CD4-positive, alpha-beta T cell treated with Interleukin-17A for 1 hour (primary cell): Measurements from ENCODE around the gene MFAP1.
"Not testable (repeated sequence)": the region's sequence is repeated elsewhere in the genome, so short reads cannot be mapped to it uniquely, and the experiment has no call there.

Experiments
- DNase-seq: peaks from one replicate; pipeline ENCODE4 v3.0.0-alpha.2; 2020

Gene MFAP1

DNA sequence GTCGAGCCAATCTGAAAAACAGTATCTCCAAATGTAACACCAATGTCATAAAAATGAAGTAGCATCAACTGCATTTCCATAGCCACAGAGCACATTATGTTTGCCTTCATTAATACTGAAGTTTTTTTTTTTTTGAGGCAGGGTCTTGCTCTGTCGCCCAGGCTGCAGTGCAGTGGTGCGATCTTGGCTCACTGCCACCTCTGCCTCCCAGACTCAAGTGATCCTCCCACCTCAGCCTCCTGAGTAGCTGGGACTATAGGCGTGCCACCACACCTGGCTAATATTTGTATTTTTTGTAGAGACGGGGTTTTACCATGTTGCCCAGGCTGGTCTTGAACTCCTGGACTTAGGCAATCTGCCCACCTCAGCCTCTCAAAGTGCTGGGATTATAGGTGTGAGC, 9.4 kb downstream of the MFAP1 start:
- DNase-seq: not testable (repeated sequence)

- no peak for DNase-seq
Measured at GRCh38 chr15:43808960-43809678, 15.4 kb downstream of the MFAP1 start.

- no peak for DNase-seq
Measured at GRCh38 chr15:43808435-43808950, 16.0 kb downstream of the MFAP1 start.

DNA sequence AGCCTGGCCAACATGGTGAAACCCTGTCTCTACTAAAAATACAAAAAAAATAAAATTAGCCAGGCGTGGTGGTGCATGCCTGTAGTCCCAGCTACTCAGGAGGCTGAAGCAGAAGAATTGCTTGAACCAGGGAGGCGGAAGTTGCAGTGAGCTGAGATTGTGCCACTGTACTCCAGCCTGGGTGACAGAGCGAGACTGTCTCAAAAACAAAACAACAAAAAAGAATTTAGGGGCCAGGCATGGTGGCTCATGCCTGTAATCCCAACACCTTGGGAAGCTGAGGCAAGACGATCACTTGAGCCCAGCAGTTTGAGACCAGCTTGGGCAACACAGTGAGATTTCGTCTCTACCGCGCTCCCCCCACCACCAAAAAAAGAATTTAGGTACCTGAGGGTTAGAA, 21.8 kb downstream of the MFAP1 start:
- not testable (repeated sequence) for DNase-seq

DNA sequence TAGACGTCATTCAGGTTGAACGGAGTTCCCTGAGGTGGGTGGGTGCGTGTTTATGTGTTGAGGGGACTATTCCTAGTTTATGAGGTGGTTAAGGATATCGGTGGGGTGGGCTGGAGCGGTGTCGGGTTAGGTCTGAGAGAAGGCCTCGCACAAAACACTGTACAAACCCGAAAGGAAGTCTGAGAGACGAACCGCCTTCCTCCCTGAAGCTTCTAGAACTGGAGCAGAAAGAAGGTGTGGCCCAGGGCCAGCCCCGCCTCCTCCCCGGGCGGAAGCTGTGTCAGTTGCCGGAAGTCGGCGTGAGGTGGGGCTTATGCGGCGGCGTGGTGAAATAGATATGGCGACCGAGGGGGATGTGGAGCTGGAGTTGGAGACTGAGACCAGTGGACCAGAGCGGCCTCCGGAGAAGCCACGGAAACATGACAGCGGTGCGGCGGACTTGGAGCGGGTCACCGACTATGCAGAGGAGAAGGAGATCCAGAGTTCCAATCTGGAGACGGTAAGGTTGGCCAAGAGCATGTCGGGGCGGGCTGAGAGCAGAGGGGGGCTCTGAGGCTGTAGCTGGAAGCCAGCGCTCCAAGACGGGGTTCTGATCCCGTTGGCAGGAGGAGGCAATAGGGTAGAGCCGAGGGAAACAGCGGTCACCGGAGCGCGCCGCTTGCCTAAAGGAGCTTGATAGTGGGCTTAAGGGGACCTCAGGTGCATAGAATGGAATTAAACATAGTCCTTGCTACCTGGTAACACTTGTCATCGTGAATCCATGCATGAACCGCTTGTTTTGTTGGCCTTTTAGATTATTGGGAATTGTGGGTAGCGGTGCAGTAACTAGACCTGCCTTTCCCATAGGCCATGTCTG, 24.0 kb downstream of the MFAP1 start, which contains the start of gene HYPK:
HYPK (plus strand) TSS at position 314 of the 856 bp plus-strand sequence; CDS start at position 338, 24 bp downstream.
- peak; percentile 95 for DNase-seq

DNA sequence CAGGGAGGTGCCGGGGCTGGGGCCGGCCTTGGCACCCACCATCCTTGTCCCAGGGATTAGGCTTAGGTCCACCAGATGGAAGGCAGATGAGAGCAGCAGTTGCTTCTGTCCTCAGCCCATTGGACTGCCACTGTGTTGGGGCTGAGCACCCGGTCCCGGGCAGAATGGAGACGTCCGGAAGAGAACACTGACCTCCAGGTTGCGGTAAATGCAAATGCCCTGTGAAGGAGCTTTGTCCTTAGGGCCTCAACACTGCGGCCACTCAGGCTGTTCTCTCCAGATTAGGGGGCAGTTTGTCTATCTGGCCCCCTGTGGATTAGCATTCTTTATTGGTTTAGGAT, 24.6 kb downstream of the MFAP1 start, which contains the start of gene SERINC4:
SERINC4 (minus strand) TSS at position 276 of the 341 bp plus-strand sequence; CDS start at position 42, 234 bp downstream.
- DNase-seq: no peak

- DNase-seq: no peak
Measured at GRCh38 chr15:43799209-43799944, 25.1 kb downstream of the MFAP1 start.

DNA sequence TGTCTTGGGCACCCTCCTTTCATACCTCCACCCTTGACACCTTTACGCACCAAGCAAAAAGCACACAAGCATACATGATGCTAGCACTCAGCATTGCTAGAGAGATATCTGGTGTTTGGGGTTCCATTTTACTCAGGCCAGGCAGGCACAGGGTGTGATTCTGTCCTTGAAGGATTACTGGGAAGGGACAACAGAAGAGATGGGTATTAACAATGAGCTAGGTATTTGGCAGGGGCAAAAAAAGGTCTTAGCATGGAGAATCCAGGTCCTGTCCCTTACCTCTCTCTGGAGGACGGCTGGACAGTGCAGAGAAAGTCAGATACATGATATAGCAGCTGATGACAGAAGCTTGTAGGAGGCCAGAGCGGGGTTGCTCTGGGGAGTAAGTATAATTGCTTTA, 27.9 kb downstream of the MFAP1 start:
- DNase-seq: no peak

- DNase-seq: no peak
Measured at GRCh38 chr15:43795997-43796396, 28.5 kb downstream of the MFAP1 start.

- DNase-seq: no peak
Measured at GRCh38 chr15:43795197-43795596, 29.3 kb downstream of the MFAP1 start.

DNA sequence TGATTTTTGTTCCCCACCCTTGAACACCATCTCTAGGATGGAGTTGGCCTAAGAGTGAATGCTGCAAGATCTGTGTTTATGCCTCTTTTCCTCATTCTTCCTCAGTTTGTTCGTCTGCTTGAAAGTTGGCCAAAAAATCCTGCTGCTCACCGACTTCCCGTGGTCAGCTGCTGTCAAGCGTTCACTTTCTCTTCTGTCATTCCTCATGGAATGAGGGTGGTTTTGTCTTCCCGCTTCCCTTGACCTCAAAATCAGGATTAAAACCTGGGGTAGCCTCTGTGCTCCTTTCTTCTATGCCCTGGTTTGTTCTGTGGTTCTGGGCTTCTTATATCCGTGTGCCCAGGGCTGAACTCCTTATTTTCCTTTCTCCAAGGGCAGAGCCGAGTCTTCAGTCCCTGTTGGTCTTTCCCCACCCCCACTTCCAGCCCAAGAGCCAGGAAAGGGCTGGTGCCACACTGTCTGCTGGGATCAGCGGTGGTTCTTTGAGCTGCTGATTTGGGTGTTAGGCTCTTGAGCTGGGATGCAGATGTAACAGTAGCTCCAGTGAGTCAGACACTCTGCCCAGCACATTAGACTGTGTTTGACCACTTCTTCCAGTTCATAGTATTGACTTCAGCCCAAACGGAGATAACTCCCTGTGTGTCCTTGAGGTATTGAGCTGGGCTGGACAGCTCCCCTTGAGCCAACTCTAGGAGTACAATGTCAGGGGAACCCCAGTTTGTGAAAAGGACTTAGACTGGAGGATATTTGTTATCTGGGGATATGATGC, 30.0 kb downstream of the MFAP1 start:
- DNase-seq: no peak

GRCh38 chr15:43793647-43794046, 30.8 kb downstream of the MFAP1 start:
- no peak for DNase-seq

DNA sequence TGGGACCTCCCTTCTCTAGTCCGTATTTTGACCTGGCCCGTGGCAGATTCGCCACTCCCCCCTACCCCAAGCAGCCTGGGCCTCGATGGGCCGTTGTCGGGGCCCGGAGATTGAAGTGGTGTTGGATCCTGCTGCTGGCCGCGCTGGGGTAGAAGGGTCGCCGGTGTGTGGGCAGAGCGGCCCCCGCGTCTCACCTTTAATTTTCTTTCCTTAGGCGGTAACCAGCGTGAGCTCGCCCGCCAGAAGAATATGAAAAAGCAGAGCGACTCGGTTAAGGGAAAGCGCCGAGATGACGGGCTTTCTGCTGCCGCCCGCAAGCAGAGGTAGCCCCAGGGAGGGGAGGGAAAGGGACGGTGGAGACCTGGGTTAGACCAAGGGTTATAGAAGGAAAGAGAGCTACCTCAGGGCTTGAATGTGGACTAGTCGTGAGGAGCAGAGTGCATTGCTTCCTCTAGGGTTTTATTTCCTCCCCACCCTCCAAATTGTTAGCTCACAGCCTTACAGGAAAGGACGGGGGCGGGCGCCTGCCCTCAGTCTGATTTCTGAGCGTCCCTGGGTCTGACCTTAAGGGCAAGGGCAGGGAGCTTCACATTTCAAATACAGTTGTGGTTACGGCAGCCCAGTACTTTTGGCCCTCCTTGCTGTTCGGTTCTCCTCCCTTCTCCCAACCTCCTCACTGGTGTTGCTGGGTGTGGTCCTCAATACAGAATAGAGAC, 31.6 kb downstream of the MFAP1 start:
- DNase-seq: peak; percentile 59

DNA sequence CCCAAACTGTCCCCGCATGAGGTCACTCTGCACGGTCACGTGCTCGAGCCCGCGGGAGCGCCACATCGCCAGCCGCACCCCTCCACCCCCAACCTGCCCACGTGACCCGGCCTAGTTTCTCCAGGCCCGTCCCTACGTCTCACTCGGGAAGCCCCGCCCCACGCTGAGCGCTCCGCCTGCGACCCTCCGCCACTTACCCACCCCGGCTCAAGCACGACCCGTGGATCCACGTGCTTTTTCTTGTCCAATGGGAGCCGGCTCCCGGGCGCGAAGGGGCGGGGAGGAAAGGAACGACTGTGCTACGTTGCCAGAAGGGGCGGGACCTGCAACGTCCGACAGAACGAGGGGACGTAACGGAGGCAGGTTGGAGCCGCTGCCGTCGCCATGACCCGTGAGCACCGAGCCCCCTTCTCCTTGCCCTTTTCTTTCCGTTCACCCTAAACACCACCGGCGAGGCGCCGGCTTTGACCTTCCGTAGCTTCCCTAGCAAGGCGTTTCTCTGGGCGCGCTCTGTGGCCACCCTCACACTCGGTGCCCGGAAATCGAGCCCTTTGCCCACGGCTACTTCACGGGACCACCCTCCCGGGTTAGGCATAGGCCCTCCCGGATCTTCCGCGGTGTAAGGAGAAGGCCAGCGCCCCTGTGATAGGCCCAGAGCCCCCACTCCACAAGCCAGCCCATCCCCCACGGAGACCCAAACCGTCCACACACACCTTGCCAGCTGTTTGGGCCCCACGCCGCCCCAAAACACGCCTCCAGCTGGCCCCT, 32.3 kb downstream of the MFAP1 start, which contains the start of gene SERF2:
SERF2 (plus strand) TSS at position 328 of the 768 bp plus-strand sequence; CDS start at position 385, 57 bp downstream.
- DNase-seq: peak; percentile 100

DNA sequence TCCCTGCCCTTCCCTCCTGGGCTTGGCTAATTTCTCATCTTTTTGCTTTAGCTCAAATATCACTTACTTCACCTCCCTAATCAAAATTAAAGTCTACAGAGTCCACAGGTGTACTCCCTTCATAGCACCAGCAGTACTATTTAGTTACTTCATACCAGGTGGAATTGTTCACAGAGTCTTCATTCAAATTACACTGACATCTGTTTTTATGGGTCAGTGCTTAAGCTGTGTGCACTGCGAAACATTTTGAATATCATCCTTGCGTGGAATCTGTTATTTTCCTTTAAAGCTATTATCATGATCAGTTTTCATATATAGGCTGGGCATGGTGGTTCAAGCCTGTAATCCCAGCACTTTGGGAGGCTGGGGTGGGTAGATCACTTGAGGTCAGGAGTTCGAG, 35.1 kb downstream of the MFAP1 start:
- no peak for DNase-seq

GRCh38 chr15:43779016-43779415, 45.5 kb downstream of the MFAP1 start:
- DNase-seq: no peak

DNA sequence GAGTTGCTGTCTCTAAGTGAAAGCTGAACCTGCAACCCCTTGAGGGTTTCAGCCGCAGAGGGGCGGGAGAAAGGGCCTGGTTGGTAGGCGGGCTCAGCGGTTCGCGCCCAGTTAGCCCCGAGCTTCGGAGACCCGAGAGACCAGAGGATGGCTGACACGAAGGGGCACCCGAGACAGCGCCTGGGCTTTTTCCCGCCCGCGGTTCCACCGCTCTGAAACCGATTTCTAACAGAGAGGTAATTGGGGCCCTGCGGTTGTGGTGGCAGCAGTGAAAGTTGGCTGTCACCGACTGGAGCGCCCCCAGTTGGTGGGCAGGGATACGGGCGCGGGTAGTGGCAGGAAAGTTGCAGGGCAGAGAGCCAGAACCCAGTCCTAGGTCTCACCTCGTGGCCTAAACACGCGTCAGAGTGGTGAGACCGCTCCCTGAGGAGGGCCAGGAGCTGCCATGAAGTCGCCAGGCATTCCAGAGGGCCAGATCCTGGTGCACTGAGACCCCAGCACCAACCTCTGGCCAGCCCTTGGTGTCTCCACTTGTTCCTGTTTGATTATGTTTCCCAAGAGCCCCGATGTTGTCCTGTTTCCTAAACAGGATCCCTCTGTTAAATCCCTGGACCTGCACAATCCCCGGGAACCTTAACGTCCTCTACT, 47.1 kb downstream of the MFAP1 start:
- DNase-seq: peak; percentile 88

GRCh38 chr15:43776718-43777266, 47.7 kb downstream of the MFAP1 start, which contains the start of gene ELL3:
ELL3 (minus strand) TSS chr15:43776966; CDS start chr15:43776901, 65 bp downstream.
- DNase-seq: peak; percentile 82

DNA sequence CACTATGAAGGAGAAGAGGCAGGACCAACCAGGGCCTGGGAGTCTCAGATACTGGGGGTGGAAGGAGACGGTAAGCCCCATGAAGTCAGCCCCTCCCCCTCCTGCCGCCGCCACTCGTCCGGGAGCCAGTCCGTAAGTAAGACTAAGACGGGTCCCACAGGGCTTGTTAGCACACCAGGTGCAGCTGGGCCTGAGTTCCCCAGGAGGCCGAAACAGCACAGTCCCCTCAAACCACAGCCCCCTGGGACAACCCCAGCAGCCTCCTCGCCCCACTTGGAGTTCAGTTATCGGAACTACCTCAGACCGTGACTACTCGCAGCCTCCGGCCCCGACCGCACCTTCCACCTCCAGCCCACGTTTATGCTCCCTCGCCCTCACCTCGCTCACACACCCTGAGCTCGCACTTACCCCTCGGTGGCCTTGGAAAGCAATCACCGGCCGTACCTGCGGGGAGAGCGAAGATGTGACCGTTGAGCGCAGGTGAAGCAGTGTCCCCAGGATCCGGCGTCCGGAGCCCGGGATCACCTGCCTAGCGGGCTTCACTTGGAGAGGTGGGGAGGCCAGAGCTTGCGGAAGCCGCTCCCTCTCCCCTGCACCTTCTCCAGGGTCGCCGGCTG, 48.3 kb downstream of the MFAP1 start:
- DNase-seq: no peak
